ENCODE results near the gene SORCS2. TPM values are rescaled to one million over a fixed set of nuclear protein-coding genes. Genes with fewer than 3 reads are reported as not detected.

The SORCS2 gene
- total and polyA plus RNA-seq, 2 experiments from 2014 or later, result 0.92 to 6.9 TPM

DNA sequence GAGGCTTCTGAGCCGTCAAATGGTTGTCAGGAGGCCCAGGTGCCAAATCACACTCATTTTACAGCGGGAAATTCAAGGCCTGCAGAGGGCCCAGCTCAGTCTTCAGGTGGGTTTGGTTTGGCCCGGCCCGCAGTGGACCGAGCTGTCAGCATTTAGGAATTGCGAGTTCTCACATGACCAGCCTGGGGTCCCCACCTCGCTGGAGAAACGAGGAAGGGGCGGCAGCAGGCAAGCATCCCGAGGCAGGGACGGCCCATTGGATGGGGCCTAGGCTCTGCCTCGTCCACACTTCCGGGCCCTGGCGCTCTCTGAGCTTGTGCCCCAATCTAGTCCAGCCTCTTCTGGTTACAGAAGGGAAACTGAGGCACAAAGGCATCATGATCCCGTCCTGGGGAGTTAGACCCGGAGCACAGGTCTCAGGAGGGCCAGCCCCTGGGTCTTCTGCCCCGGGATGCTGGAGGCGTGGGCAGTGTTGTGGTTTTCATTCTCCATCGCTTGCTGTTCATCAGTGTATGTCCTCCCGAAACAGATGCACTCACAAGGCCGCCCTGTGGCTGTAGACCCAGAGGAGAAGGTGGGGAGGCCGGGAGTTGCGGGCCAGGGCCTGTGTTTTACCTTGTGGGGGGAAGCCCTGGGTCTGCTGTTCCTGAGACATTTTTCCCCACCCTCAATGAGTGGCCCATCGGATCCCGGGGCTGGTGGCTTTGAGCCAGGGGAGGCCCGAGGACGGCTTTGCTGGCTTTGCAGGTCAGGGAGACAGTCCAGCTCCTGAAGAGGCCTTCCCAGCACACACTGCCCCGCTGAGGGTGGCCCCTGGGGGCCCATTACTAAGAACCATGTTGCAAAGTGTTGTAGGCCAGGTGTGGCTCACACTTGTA is 233.5 kb downstream of the SORCS2 start:
- no peak for DNase-seq (ENCODE audit: low read depth in 1 of 2, low spot score in 1 of 2)
- no peak overlapping the region for H3K27ac ChIP-seq
- no peaks in the 10 kb centered on the region for H3K36me3 ChIP-seq
- H3K4me3 ChIP-seq, result no peak overlapping the region
- no peaks in the 10 kb centered on the region for H3K9me3 ChIP-seq (ENCODE audit: low read depth)
- no peaks in the 10 kb centered on the region for H3K27me3 ChIP-seq
- peaks cover 37% of the 10 kb centered on the region for H3K4me1 ChIP-seq (ENCODE audit: low read depth)
- TF ChIP-seq, protein P1, sequence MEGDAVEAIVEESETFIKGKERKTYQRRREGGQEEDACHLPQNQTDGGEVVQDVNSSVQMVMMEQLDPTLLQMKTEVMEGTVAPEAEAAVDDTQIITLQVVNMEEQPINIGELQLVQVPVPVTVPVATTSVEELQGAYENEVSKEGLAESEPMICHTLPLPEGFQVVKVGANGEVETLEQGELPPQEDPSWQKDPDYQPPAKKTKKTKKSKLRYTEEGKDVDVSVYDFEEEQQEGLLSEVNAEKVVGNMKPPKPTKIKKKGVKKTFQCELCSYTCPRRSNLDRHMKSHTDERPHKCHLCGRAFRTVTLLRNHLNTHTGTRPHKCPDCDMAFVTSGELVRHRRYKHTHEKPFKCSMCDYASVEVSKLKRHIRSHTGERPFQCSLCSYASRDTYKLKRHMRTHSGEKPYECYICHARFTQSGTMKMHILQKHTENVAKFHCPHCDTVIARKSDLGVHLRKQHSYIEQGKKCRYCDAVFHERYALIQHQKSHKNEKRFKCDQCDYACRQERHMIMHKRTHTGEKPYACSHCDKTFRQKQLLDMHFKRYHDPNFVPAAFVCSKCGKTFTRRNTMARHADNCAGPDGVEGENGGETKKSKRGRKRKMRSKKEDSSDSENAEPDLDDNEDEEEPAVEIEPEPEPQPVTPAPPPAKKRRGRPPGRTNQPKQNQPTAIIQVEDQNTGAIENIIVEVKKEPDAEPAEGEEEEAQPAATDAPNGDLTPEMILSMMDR (IDR thresholded peaks at IDR 0.05; ENCODE audit: low read depth, low read length), result no peak

DNA sequence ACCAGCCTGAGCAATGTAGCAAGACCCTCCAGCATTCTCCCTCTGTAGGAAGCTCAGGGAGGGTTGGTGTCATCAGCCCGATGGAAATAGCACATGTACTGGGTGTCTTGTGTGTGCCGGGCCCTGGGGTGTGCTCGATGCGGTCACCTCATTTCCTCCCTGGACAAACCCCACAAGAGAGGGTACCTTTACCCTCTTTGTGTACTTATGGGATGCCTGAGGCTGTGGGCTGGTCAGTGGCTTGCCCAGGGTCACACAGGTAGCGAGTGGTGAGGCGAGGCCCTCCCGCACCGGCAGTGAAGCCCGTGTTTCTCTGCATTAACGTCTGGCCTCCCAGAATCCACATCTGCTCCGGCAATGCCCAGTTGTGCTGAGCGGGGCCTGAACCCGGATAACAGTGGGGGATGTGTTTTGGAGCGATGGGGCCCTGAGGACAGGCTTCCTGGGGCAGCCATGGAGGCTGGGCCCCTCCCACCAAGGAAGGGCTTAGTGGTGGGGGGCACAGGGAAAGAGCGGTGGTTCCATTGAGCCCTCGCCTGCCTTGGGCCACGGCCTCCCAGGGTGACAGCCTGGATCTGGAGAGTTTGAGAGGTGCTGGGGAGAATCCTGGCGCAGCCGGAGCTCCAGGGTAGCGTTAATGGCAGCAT is 234.3 kb downstream of the SORCS2 start:
- DNase-seq (ENCODE audit: low read depth in 1 of 2, low spot score in 1 of 2), result no peak
- no peaks in the 10 kb centered on the region for H3K36me3 ChIP-seq
- no peak overlapping the region for H3K4me3 ChIP-seq
- no peaks in the 10 kb centered on the region for H3K27me3 ChIP-seq
- H3K27ac ChIP-seq, result no peak overlapping the region
- no peaks in the 10 kb centered on the region for H3K9me3 ChIP-seq (ENCODE audit: low read depth)
- peaks cover 37% of the 10 kb centered on the region for H3K4me1 ChIP-seq (ENCODE audit: low read depth)
- TF ChIP-seq, protein P1 (IDR thresholded peaks at IDR 0.05; ENCODE audit: low read depth, low read length), result no peak

DNA sequence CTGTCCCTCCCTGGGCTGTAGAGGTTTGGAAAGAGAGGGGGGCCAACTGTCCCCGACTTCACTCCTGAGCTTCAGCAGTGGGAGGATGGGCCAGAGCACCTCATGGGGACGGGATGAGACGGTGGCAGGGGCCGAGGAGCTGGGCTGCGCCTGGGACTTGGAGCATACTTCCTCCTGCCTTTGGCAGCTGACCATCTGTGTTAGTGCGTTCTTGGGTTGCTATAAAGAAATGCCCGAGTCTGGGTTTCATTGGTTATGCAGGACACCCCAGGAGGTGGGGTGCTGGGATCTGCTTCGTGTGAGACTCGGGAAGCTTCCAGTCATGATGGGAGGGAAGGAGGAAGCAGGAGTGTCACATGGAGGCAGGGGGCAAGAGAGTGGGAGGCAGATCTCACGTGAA is 235.0 kb downstream of the SORCS2 start:
- no peak for DNase-seq (ENCODE audit: low read depth in 1 of 2, low spot score in 1 of 2)
- H3K27me3 ChIP-seq, result no peaks in the 10 kb centered on the region
- H3K36me3 ChIP-seq, result no peaks in the 10 kb centered on the region
- TF ChIP-seq, protein P1 (IDR thresholded peaks at IDR 0.05; ENCODE audit: low read depth, low read length), result no peak
- H3K4me1 ChIP-seq (ENCODE audit: low read depth), result peaks cover 37% of the 10 kb centered on the region
- H3K27ac ChIP-seq, result no peak overlapping the region
- no peak overlapping the region for H3K4me3 ChIP-seq
- no peaks in the 10 kb centered on the region for H3K9me3 ChIP-seq (ENCODE audit: low read depth)

DNA sequence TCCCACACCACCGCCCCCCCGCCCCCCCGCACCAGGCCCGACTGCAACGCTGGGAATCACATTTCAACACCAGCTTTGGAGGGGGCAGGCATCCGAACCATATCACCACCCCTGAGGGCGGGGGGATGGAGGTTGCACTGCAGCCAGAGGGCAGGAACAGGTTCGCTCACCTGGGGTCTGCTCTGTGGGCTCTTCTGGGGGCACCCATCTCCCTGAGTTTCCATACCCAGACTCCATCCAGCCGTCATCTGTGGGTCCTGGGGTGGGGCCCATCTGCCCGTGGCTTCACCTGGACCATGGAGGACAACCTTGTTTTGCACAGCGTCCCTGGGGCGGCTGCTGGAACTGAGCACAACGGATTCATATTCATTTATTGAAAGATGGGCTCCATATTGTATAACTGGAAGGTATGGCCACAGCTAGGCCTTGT is 235.5 kb downstream of the SORCS2 start:
- Histone ChIP-seq H3K27me3 (no peaks in the 10 kb centered on the region), H3K4me3 (no peak overlapping the region), H3K36me3 (no peaks in the 10 kb centered on the region), H3K4me1 (ENCODE audit: low read depth) (peaks cover 39% of the 10 kb centered on the region), H3K27ac (peak overlapping the region; percentile 66), H3K9me3 (ENCODE audit: low read depth) (no peaks in the 10 kb centered on the region)
- DNase-seq (ENCODE audit: low read depth in 1 of 2, low spot score in 1 of 2), result no peak
- TF ChIP-seq, protein P1 (IDR thresholded peaks at IDR 0.05; ENCODE audit: low read depth, low read length), result no peak

DNA sequence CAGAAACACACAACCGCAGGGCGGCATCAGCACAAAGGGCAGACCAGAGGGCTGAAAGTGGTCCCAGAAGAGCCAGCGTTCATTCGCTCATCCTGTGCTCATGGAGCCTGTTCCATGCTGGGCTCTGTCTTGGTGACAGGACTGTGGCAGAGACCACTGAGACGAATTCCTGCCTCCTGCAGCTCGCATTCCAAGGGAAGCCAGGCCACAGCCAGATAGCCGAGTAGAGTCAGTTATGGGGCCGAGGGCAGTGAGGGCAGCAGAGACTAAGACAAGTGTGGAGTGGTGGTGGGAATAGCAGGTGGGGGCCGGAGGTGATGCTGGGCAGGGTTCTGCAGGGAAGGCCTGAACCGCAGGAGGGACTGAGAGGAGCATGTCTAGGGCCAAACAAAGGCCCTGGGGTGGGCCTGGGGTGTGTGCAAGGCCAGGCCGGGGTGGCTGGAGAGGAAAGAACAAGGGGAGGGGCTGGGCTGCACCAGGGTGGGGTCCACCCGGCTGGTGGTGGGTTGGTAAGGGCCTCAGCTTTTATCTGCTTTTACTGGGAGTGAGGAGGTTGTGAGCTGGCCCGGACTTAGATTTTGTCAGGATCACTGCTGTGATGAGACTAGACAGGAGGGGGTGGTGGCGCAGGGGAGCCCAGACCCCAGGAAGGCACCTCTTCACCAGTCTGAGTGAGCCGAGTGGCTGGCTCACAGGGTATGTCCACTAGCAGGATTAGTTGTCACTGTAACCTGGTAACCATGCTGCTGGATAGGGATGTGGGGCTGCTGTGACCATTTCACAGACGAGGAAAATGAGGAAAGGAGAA is 236.1 kb downstream of the SORCS2 start:
- Histone ChIP-seq H3K36me3 (no peaks in the 10 kb centered on the region), H3K4me3 (no peak overlapping the region), H3K4me1 (ENCODE audit: low read depth) (peaks cover 41% of the 10 kb centered on the region), H3K27ac (peak overlapping the region; percentile 66), H3K27me3 (no peaks in the 10 kb centered on the region), H3K9me3 (ENCODE audit: low read depth) (no peaks in the 10 kb centered on the region)
- peak in 1 of 2 donors; percentile 75 for DNase-seq (ENCODE audit: low read depth in 1 of 2, low spot score in 1 of 2)
- TF ChIP-seq, protein P1 (IDR thresholded peaks at IDR 0.05; ENCODE audit: low read depth, low read length), result no peak

All from cardiac muscle cell (in vitro differentiated cells and primary cell).